PC-3 (cell line): Measurements from ENCODE around the gene ZSCAN23.

Source experiments
- EZH2 ChIP-seq: fragments of 300-600 bp; sonication (generic); IDR thresholded peaks from one replicate; pipeline ENCODE4 v1.6.1; 2017; ENCODE audit warnings: antibody characterized with exemption, mild to moderate bottlenecking, low read length; ENCODE audit not compliant: unreplicated experiment
- TF ChIP-seq, protein P1 (sequence below): fragments of 300-600 bp; sonication (generic); conservative IDR thresholded peaks from 2 replicates; pipeline ENCODE4 v1.5.1; 2017; ENCODE audit warnings: antibody characterized with exemption, low read depth, mild to moderate bottlenecking, low read length

DNA sequence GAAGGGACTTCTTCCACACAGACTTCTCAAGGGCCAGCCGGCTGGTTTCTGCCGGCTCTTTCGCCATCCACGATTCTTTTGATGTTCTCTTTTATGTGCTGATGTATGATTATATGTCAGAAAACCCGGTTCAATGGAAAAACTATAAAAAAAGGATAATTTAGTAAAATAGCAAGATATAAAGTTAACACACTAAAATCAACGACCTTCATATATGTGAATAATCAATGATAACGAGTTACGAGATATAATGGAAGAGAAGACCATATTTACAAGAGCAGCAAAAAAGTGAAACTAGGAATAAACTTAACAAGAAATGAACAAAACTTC lies 43.2 kb downstream of the ZSCAN23 start:
- TF ChIP-seq, protein P1, sequence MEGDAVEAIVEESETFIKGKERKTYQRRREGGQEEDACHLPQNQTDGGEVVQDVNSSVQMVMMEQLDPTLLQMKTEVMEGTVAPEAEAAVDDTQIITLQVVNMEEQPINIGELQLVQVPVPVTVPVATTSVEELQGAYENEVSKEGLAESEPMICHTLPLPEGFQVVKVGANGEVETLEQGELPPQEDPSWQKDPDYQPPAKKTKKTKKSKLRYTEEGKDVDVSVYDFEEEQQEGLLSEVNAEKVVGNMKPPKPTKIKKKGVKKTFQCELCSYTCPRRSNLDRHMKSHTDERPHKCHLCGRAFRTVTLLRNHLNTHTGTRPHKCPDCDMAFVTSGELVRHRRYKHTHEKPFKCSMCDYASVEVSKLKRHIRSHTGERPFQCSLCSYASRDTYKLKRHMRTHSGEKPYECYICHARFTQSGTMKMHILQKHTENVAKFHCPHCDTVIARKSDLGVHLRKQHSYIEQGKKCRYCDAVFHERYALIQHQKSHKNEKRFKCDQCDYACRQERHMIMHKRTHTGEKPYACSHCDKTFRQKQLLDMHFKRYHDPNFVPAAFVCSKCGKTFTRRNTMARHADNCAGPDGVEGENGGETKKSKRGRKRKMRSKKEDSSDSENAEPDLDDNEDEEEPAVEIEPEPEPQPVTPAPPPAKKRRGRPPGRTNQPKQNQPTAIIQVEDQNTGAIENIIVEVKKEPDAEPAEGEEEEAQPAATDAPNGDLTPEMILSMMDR = no peak
- no peak for TF ChIP-seq EZH2
